OCI-LY1 (cell line): ENCODE measurements around the gene SURF6.

Experiments
- H2AFZ ChIP-seq: fragments of 200-600 bp; sonication (generic), shearing (Covaris generic); 2 replicates; pipeline ENCODE4 v1.6.0; 2014; ENCODE audit warnings: antibody characterized with exemption, mild to moderate bottlenecking, low read length
- H3F3A ChIP-seq: fragments of 200-600 bp; sonication (generic), shearing (Covaris generic); 2 replicates; pipeline ENCODE4 v1.6.0; 2014; ENCODE audit warnings: mild to moderate bottlenecking, antibody characterized with exemption, low read length, moderate library complexity; ENCODE audit not compliant: insufficient read depth
- H3K27ac ChIP-seq: fragments of 200-600 bp; sonication (generic); 2 replicates; pipeline ENCODE4 v1.5.1; 2014; ENCODE audit warnings: low read length, mixed run types, mild to moderate bottlenecking, low read depth; ENCODE audit not compliant: poor library complexity, severe bottlenecking
- H3K27me3 ChIP-seq: fragments of 200-600 bp; sonication (generic); 2 replicates; pipeline ENCODE4 v1.6.0; 2014; ENCODE audit warnings: antibody characterized with exemption, mild to moderate bottlenecking, low read length, moderate library complexity; ENCODE audit not compliant: insufficient read depth
- H3K36me3 ChIP-seq: fragments of 200-600 bp; sonication (generic); 2 replicates; pipeline ENCODE4 v1.6.1; 2014; ENCODE audit warnings: mild to moderate bottlenecking, antibody characterized with exemption, low read length, moderate library complexity, mixed read lengths; ENCODE audit not compliant: insufficient read depth
- H3K4me1 ChIP-seq: fragments of 200-600 bp; sonication (generic); 2 replicates; pipeline ENCODE4 v1.5.1; 2014; ENCODE audit warnings: mild to moderate bottlenecking, low read length, moderate library complexity; ENCODE audit not compliant: insufficient read depth, severe bottlenecking
- H3K4me2 ChIP-seq: fragments of 200-600 bp; sonication (generic), shearing (Covaris generic); 2 replicates; pipeline ENCODE4 v1.6.1; 2014; ENCODE audit warnings: low read length
- H3K4me3 ChIP-seq: fragments of 200-600 bp; sonication (generic); 2 replicates; pipeline ENCODE4 v1.5.1; 2014; ENCODE audit warnings: low read length, low read depth, mild to moderate bottlenecking, mixed read lengths; ENCODE audit not compliant: poor library complexity, severe bottlenecking
- H3K79me2 ChIP-seq: fragments of 200-600 bp; shearing (Covaris generic); 2 replicates; pipeline ENCODE4 v1.6.1; 2016; ENCODE audit warnings: mixed run types, low read length, mixed read lengths; ENCODE audit not compliant: insufficient read depth
- H3K9ac ChIP-seq: fragments of 200-600 bp; sonication (generic), shearing (Covaris generic); 2 replicates; pipeline ENCODE4 v1.6.1; 2014; ENCODE audit warnings: mild to moderate bottlenecking, low read length, mixed read lengths
- H3K9me2 ChIP-seq: fragments of 200-600 bp; sonication (generic), shearing (Covaris generic); 2 replicates; pipeline ENCODE4 v1.6.1; 2014; ENCODE audit warnings: low read depth, mild to moderate bottlenecking, low read length, mixed read lengths
- H3K9me3 ChIP-seq: fragments of 200-600 bp; shearing (Covaris generic); 2 replicates; pipeline ENCODE4 v1.6.1; 2014; ENCODE audit warnings: low read length, mixed read lengths
- H4K20me1 ChIP-seq: fragments of 200-600 bp; sonication (generic), shearing (Covaris generic); 2 replicates; pipeline ENCODE4 v1.6.0; 2016; ENCODE audit warnings: mild to moderate bottlenecking, low read length; ENCODE audit not compliant: insufficient read depth
- EZH2 ChIP-seq: fragments of 200-600 bp; sonication (generic), shearing (Covaris generic); IDR thresholded peaks from 2 replicates; pipeline ENCODE4 v1.8.0; 2017; ENCODE audit warnings: borderline replicate concordance, mixed run types, mild to moderate bottlenecking, antibody characterized with exemption, low read length, moderate library complexity, mixed read lengths
- TF ChIP-seq, protein P1 (sequence below): fragments of 200-600 bp; sonication (generic), shearing (Covaris generic); IDR thresholded peaks from 2 replicates; pipeline ENCODE4 v1.5.1; 2017; ENCODE audit warnings: mild to moderate bottlenecking, antibody characterized with exemption, low read length, moderate library complexity, mixed read lengths

SURF6 gene

DNA sequence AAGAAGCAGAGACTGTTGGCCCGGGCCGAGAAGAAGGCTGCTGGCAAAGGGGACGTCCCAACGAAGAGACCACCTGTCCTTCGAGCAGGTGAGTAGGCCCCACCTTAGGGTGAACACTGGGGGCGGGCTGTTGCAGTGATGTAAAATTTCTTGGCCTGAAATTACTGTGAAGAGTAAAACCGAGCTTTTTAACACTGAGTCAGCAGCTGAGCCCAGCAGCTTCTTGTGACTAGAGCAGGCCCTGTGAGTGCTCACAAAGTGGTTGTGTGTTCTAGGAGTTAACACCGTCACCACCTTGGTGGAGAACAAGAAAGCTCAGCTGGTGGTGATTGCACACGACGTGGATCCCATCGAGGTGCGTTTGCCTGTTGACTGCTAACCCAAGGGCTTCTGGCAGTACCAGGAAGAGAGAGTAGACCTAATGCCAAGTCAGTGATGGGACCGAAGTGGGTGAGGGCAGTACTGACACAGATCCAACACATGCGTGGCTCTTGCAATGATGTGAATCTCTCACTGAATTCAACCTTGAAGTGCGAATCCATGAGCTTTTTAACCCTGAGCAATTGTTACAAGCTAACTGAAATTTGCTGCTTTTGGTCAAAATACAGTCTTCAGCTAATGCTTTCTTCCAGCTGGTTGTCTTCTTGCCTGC lies 14.1 kb upstream of the SURF6 start:
- Histone ChIP-seq H3K9me3 (no peaks in the 10 kb centered on the region), H3K27me3 (no peaks in the 10 kb centered on the region), H3K79me2 (peaks cover 13% of the 10 kb centered on the region), H2AFZ (no peak overlapping the region), H3F3A (peaks cover 22% of the 10 kb centered on the region), H3K9ac (peak overlapping the region; percentile 100; the same call in 1 of the 2 replicates), H4K20me1 (no peaks in the 10 kb centered on the region), H3K4me2 (peak overlapping the region; percentile 100), H3K4me1 (peaks cover 40% of the 10 kb centered on the region), H3K4me3 (peak overlapping the region; percentile 98), H3K36me3 (peaks cover 65% of the 10 kb centered on the region), H3K9me2 (no peaks in the 10 kb centered on the region), H3K27ac (peak overlapping the region; percentile 85)
- no peak for TF ChIP-seq EZH2
- TF ChIP-seq, protein P1, sequence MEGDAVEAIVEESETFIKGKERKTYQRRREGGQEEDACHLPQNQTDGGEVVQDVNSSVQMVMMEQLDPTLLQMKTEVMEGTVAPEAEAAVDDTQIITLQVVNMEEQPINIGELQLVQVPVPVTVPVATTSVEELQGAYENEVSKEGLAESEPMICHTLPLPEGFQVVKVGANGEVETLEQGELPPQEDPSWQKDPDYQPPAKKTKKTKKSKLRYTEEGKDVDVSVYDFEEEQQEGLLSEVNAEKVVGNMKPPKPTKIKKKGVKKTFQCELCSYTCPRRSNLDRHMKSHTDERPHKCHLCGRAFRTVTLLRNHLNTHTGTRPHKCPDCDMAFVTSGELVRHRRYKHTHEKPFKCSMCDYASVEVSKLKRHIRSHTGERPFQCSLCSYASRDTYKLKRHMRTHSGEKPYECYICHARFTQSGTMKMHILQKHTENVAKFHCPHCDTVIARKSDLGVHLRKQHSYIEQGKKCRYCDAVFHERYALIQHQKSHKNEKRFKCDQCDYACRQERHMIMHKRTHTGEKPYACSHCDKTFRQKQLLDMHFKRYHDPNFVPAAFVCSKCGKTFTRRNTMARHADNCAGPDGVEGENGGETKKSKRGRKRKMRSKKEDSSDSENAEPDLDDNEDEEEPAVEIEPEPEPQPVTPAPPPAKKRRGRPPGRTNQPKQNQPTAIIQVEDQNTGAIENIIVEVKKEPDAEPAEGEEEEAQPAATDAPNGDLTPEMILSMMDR = no peak

DNA sequence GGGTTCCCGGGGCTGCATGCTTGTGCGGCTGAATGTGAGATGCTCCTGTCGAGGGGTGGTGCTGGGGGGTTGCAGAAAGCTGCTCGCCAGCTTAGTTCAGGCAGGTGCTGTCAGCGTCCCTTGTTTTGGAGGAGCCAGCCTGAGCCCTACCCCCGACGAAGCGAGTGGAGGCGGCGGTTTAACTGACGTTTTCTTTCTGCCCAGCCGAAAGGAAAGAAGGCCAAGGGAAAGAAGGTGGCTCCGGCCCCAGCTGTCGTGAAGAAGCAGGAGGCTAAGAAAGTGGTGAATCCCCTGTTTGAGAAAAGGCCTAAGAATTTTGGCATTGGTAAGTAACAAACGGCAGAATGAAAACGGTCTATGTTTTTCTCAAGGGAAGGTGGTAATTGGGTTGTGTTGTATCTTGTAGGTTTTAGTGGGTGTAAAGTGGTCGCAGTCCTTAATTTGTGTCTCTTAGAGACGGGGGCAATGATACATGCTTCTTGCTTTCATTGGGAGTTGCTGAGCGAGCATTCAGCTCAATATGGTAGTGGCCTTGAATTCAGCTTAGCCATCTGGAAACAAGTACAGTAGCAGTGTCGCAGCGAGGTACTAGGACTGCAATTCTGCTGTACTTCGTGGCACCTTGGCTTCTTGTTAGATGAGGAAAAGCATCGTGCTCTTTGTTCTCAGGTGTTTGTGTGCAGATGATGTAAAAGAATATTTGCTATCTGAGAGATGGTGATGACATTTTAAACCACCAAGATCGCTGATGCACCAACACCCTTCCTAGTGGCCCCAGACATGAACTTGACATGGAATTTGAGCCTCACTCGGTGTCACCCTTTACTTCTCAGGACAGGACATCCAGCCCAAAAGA lies 13.0 kb upstream of the SURF6 start:
- no peak for TF ChIP-seq EZH2
- Histone ChIP-seq H3K4me1 (peaks cover 31% of the 10 kb centered on the region), H3K27me3 (no peaks in the 10 kb centered on the region), H3K4me3 (peak overlapping the region; percentile 98), H3K36me3 (peaks cover 76% of the 10 kb centered on the region), H4K20me1 (no peaks in the 10 kb centered on the region), H3K27ac (peak overlapping the region; percentile 85), H3K9me2 (no peaks in the 10 kb centered on the region), H2AFZ (no peak overlapping the region), H3K9me3 (no peaks in the 10 kb centered on the region), H3K79me2 (peaks cover 13% of the 10 kb centered on the region), H3K9ac (peak overlapping the region; percentile 100), H3K4me2 (peak overlapping the region; percentile 100), H3F3A (peaks cover 20% of the 10 kb centered on the region)

DNA sequence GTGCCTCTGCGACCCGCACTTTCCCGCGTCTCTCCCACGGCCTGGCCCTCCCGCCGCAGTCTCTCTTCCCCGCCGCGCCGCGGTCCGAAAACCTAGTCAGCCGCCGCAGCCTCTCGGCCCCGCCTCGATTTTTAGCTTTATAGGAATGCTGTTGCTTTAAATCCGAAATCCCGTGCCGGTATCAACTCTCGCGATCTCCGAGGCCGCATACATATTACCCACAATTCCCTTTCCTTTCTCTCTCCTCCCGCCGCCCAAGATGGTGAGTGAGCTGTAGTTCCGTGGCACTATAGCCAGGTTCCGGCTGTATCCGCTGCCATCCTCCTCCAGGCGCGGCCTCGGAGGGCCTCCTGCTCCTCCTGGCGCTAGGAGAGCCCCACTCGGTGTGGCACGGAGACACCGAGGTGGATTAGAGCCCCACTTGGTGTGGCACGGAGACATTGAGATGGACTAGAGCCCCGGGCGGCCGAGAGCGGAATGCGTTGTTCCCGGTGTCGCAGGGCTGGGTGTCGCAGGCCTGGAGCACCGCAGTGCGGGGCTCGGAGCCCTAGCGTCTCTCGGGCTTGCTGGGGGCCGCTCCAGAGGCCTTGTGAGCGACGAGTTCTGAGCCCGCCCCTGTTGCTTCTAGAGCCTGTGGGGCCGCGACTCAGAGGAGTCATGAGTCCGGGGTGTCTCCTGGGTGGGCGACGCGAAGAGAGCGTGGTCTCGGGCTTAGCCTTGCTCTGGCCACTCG lies 12.2 kb upstream of the SURF6 start, which contains the start of the genes MED22 and RPL7A:
MED22 (minus strand) TSS at position 147 of the 733 bp plus-strand sequence. CDS start 1,469 bp downstream, outside the sequence.
RPL7A (plus strand) TSS at position 234 of the 733 bp plus-strand sequence; CDS start at position 260, 26 bp downstream.
- peak within 1 kb of the TSS; percentile 98 for H3K4me3 ChIP-seq
- H3K4me1 ChIP-seq = peaks cover 31% of the 10 kb centered on the region
- peaks cover 79% of the 10 kb centered on the region for H3K36me3 ChIP-seq
- H3K9me3 ChIP-seq = no peaks in the 10 kb centered on the region
- TF ChIP-seq, protein P1 = no peak
- no peak for TF ChIP-seq EZH2
- no peaks in the 10 kb centered on the region for H3K9me2 ChIP-seq
- H2AFZ ChIP-seq = no peak within 1 kb of the TSS
- H3K79me2 ChIP-seq = peaks cover 13% of the 10 kb centered on the region
- H3K9ac ChIP-seq = peak within 1 kb of the TSS; percentile 100
- peak within 1 kb of the TSS; percentile 85 for H3K27ac ChIP-seq
- no peaks in the 10 kb centered on the region for H4K20me1 ChIP-seq
- no peaks in the 10 kb centered on the region for H3K27me3 ChIP-seq
- H3K4me2 ChIP-seq = peak within 1 kb of the TSS; percentile 100
- H3F3A ChIP-seq = peaks cover 16% of the 10 kb centered on the region
